Neural cell (in vitro differentiated cells): Measurements from ENCODE around the gene MARCHF9. TPM values are rescaled to one million over a fixed set of nuclear protein-coding genes. Genes with fewer than 3 reads are reported as not detected.
A peak's percentile ranks its signal among the peaks of the same experiment; 100 is the strongest.

Experiments used
- H2AFZ ChIP-seq: fragments of 200-600, 300-800 bp; sonication (generic), shearing (Covaris generic); 2 replicates; pipeline ENCODE4 v1.6.0; 2014; ENCODE audit warnings: low read depth, mild to moderate bottlenecking, antibody characterized with exemption, low read length, moderate library complexity
- H3F3A ChIP-seq: fragments of 200-600 bp; shearing (Covaris generic); 2 replicates; pipeline ENCODE4 v1.6.1; 2016; ENCODE audit warnings: mild to moderate bottlenecking, moderate library complexity, mixed read lengths, antibody characterized with exemption, low read length; ENCODE audit not compliant: insufficient read depth, poor library complexity, severe bottlenecking
- H3K27ac ChIP-seq: fragments of 200-600, 300-800 bp; sonication (generic), shearing (Covaris generic); 2 replicates; pipeline ENCODE4 v1.5.1; 2014; ENCODE audit warnings: mild to moderate bottlenecking, low read length, moderate library complexity
- H3K27me3 ChIP-seq: fragments of 300-800, 200-600 bp; sonication (generic), shearing (Covaris generic); 2 replicates; pipeline ENCODE4 v1.6.0; 2014; ENCODE audit warnings: mild to moderate bottlenecking, low read depth, low read length, moderate library complexity; ENCODE audit not compliant: insufficient read depth
- H3K36me3 ChIP-seq: fragments of 300-800, 200-600 bp; sonication (generic), shearing (Covaris generic); 2 replicates; pipeline ENCODE4 v1.5.1; 2014; ENCODE audit warnings: mild to moderate bottlenecking, antibody characterized with exemption, low read length, moderate library complexity; ENCODE audit not compliant: insufficient read depth
- H3K4me2 ChIP-seq: fragments of 300-800, 200-600 bp; sonication (generic), shearing (Covaris generic); 2 replicates; pipeline ENCODE4 v1.6.0; 2014; ENCODE audit warnings: mild to moderate bottlenecking, low read length
- H3K4me3 ChIP-seq: fragments of 300-800, 200-600 bp; sonication (generic), shearing (Covaris generic); 2 replicates; pipeline ENCODE4 v1.5.1; 2014; ENCODE audit warnings: mild to moderate bottlenecking, low read length, moderate library complexity
- H3K79me2 ChIP-seq: fragments of 200-600 bp; shearing (Covaris generic); replicated peaks from 2 replicates; pipeline ENCODE4 v1.6.0; 2014; ENCODE audit warnings: mild to moderate bottlenecking, low read length, moderate library complexity; ENCODE audit not compliant: insufficient read depth
- H3K9ac ChIP-seq: fragments of 300-800, 200-600 bp; sonication (generic), shearing (Covaris generic); 2 replicates; pipeline ENCODE4 v1.6.1; 2016; ENCODE audit warnings: mild to moderate bottlenecking, low read length, mixed read lengths
- H3K9me2 ChIP-seq: fragments of 200-600 bp; shearing (Covaris generic); 2 replicates; pipeline ENCODE4 v1.6.1; 2016; ENCODE audit warnings: mild to moderate bottlenecking, low read length, mixed read lengths; ENCODE audit not compliant: insufficient read depth
- H3K9me3 ChIP-seq: fragments of 200-600, 300-800 bp; sonication (generic), shearing (Covaris generic); 2 replicates; pipeline ENCODE4 v1.6.1; 2016; ENCODE audit warnings: mild to moderate bottlenecking, mixed run types, low read length, moderate library complexity, mixed read lengths
- H4K20me1 ChIP-seq: fragments of 200-600 bp; shearing (Covaris generic); 2 replicates; pipeline ENCODE4 v1.6.1; 2016; ENCODE audit warnings: mild to moderate bottlenecking, mixed run types; ENCODE audit not compliant: insufficient read depth
- EP300 ChIP-seq: fragments of 450-650 bp; conservative IDR thresholded peaks from 2 replicates; pipeline ENCODE4 v1.6.1; 2014; ENCODE audit warnings: antibody characterized with exemption, mild to moderate bottlenecking, moderate library complexity; ENCODE audit not compliant: poor library complexity, severe bottlenecking
- EZH2 ChIP-seq: fragments of 200-600, 300-800 bp; shearing (Covaris generic), sonication (generic); IDR thresholded peaks from 2 replicates; pipeline ENCODE4 v1.6.1; 2014; ENCODE audit warnings: antibody characterized with exemption, low read length, borderline replicate concordance, mild to moderate bottlenecking; ENCODE audit not compliant: insufficient read depth, poor library complexity, severe bottlenecking
- MXI1 ChIP-seq: fragments of 450-650 bp; conservative IDR thresholded peaks from 2 replicates; pipeline ENCODE4 v1.6.1; 2014; ENCODE audit warnings: antibody characterized with exemption, mild to moderate bottlenecking; ENCODE audit not compliant: poor library complexity, severe bottlenecking
- POLR2AphosphoS5 ChIP-seq: IDR thresholded peaks from 2 replicates; pipeline ENCODE4 v1.6.1; 2012
- RAD21 ChIP-seq: fragments of 450-650 bp; conservative IDR thresholded peaks from 2 replicates; pipeline ENCODE4 v1.6.1; 2014; ENCODE audit warnings: antibody characterized with exemption, mild to moderate bottlenecking, moderate library complexity
- SMC3 ChIP-seq: fragments of 450-650 bp; conservative IDR thresholded peaks from 2 replicates; pipeline ENCODE4 v1.6.1; 2014; ENCODE audit warnings: antibody characterized with exemption, mild to moderate bottlenecking, moderate library complexity; ENCODE audit not compliant: poor library complexity
- TAF1 ChIP-seq: IDR thresholded peaks from 2 replicates; pipeline ENCODE4 v1.6.1; 2012; ENCODE audit warnings: low read depth
- polyA plus RNA-seq: library from polyadenylated mRNA; depleted of rRNA; stranded (reverse); fragments of >200 nt; gene quantifications from 2 replicates; pipeline ENCODE4 v1.2.3, GENCODE V29; 2014
- TF ChIP-seq, protein P1 (sequence below): IDR thresholded peaks from 2 replicates; pipeline ENCODE4 v1.6.1; 2012; ENCODE audit warnings: borderline replicate concordance
- TF ChIP-seq, protein P2 (sequence below): fragments of 450-650 bp; IDR thresholded peaks from 2 replicates; pipeline ENCODE4 v1.5.1; 2014; ENCODE audit warnings: antibody characterized with exemption, mild to moderate bottlenecking, moderate library complexity; ENCODE audit not compliant: poor library complexity, severe bottlenecking

Gene MARCHF9
- polyA plus RNA-seq, 1 donor from 2014 or later, result 34.5 TPM

DNA sequence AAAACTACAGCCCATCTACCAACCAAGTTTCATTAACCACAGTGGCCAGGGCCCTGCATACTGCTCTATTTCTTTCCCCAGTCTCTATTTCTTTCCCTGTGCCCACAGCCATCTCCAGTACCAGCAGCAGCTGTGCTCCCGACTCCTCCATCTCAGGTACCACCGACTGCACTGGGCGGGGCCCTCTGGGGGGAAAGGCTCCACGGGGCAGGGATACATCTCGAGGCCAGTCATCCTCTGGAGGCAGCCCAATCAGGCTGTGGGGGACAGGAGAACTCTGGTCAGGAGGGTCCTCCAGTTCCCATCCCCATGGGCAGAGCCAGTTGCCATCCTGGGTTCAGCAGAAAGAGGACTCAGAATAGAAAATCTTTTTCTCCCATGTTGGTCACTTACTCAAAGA is 5.8 kb upstream of the MARCHF9 start:
- no peak overlapping the region for H3K4me3 ChIP-seq
- H3K27me3 ChIP-seq, result no peaks in the 10 kb centered on the region
- no peaks in the 10 kb centered on the region for H3K9me3 ChIP-seq
- no peaks in the 10 kb centered on the region for H3F3A ChIP-seq
- H4K20me1 ChIP-seq, result no peaks in the 10 kb centered on the region
- H3K9me2 ChIP-seq, result no peaks in the 10 kb centered on the region
- H3K79me2 ChIP-seq, result peaks cover 27% of the 10 kb centered on the region
- H3K27ac ChIP-seq, result no peak overlapping the region
- H3K9ac ChIP-seq, result no peak overlapping the region
- no peak overlapping the region for H2AFZ ChIP-seq
- no peak overlapping the region for H3K4me2 ChIP-seq
- peaks cover 7% of the 10 kb centered on the region for H3K36me3 ChIP-seq
- TF ChIP-seq MXI1, result no peak
- no peak for TF ChIP-seq EZH2
- no peak for TF ChIP-seq POLR2AphosphoS5
- no peak for TF ChIP-seq EP300
- TF ChIP-seq SMC3, result no peak
- TF ChIP-seq, protein P1, sequence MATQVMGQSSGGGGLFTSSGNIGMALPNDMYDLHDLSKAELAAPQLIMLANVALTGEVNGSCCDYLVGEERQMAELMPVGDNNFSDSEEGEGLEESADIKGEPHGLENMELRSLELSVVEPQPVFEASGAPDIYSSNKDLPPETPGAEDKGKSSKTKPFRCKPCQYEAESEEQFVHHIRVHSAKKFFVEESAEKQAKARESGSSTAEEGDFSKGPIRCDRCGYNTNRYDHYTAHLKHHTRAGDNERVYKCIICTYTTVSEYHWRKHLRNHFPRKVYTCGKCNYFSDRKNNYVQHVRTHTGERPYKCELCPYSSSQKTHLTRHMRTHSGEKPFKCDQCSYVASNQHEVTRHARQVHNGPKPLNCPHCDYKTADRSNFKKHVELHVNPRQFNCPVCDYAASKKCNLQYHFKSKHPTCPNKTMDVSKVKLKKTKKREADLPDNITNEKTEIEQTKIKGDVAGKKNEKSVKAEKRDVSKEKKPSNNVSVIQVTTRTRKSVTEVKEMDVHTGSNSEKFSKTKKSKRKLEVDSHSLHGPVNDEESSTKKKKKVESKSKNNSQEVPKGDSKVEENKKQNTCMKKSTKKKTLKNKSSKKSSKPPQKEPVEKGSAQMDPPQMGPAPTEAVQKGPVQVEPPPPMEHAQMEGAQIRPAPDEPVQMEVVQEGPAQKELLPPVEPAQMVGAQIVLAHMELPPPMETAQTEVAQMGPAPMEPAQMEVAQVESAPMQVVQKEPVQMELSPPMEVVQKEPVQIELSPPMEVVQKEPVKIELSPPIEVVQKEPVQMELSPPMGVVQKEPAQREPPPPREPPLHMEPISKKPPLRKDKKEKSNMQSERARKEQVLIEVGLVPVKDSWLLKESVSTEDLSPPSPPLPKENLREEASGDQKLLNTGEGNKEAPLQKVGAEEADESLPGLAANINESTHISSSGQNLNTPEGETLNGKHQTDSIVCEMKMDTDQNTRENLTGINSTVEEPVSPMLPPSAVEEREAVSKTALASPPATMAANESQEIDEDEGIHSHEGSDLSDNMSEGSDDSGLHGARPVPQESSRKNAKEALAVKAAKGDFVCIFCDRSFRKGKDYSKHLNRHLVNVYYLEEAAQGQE, result no peak
- no peak for TF ChIP-seq RAD21
- TF ChIP-seq, protein P2, sequence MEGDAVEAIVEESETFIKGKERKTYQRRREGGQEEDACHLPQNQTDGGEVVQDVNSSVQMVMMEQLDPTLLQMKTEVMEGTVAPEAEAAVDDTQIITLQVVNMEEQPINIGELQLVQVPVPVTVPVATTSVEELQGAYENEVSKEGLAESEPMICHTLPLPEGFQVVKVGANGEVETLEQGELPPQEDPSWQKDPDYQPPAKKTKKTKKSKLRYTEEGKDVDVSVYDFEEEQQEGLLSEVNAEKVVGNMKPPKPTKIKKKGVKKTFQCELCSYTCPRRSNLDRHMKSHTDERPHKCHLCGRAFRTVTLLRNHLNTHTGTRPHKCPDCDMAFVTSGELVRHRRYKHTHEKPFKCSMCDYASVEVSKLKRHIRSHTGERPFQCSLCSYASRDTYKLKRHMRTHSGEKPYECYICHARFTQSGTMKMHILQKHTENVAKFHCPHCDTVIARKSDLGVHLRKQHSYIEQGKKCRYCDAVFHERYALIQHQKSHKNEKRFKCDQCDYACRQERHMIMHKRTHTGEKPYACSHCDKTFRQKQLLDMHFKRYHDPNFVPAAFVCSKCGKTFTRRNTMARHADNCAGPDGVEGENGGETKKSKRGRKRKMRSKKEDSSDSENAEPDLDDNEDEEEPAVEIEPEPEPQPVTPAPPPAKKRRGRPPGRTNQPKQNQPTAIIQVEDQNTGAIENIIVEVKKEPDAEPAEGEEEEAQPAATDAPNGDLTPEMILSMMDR, result no peak
- TF ChIP-seq TAF1, result no peak

DNA sequence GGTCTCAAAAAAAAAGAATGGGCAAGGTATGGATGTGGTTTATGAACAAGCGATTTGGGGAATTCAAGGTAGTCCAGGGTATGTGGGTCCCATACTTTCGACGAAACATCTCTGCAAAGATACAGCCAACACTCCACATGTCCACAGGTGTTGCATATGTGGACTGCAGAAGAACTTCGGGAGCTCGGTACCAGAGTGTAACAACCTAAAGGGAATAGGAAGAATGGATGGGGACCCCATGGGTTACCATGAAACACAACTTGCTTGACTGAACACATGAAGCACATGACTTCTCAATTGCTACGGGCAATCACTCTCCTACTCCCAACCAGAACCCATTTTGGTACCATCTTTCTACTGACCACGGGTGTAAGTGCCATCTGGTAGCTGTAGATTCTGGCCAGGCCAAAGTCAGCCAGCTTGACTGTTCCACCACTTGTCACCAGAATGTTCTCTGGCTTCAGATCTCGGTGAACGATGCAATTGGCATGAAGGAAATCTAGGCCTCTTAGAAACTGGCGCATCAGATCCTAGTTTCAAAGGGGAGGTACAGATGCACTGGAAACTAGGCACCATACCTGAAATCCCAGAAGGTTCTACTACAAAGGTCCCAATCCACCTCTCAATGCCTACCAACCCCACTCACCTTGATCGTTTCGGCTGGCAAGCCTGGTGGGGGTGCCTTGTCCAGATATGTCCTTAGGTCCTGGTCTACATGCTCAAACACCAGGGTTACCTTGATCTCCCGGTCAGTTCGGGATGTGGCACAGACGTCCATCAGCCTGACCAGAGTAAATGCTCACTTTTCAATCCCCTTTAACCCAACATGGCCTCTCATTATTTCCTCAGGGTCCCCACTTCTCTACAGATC is 4.1 kb upstream of the MARCHF9 start:
- Histone ChIP-seq H3K36me3 (peaks cover 7% of the 10 kb centered on the region), H2AFZ (no peak overlapping the region), H3K9me3 (no peaks in the 10 kb centered on the region), H3K27me3 (no peaks in the 10 kb centered on the region), H3K9ac (peak overlapping the region; percentile 95), H3K4me2 (peak overlapping the region; percentile 100), H4K20me1 (no peaks in the 10 kb centered on the region), H3K4me3 (peak overlapping the region; percentile 85), H3K27ac (peak overlapping the region; percentile 87), H3F3A (no peaks in the 10 kb centered on the region), H3K9me2 (no peaks in the 10 kb centered on the region), H3K79me2 (peaks cover 27% of the 10 kb centered on the region)
- no peak for TF ChIP-seq MXI1
- TF ChIP-seq TAF1, result no peak
- TF ChIP-seq, protein P2, result no peak
- TF ChIP-seq POLR2AphosphoS5, result no peak
- TF ChIP-seq, protein P1, result no peak
- no peak for TF ChIP-seq RAD21
- no peak for TF ChIP-seq SMC3
- no peak for TF ChIP-seq EP300
- no peak for TF ChIP-seq EZH2
